Measurements from ENCODE around the gene OXNAD1.

Gene OXNAD1

DNA sequence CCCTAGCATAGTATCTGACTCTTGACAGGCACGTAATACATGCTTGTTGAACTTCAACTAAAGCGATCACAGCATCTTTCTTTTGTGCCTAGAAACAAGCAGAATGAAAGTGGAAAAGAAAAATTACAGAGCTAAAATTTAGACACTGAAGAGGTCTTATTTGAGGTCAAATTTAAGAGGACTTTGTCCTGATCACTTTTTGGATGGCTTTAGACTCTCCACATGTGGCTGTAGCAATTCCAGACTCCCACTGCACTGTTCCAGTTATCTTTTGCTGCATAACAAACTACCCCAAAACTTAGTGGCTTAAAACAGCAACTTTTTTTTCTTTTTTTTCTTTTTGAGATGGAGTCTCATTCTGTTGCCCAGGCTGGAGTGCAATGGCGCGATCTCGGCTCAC, 23.8 kb upstream of the OXNAD1 start:
- Histone ChIP-seq H3K36me3 (ENCODE audit: insufficient read depth, low read length) (no peaks in the 10 kb centered on the region), H3K9ac (ENCODE audit: insufficient read length) (no peak overlapping the region), H3K4me3 (no peak overlapping the region), H3K27ac (no peak overlapping the region), H3K9me3 (ENCODE audit: low read depth, low read length) (no peaks in the 10 kb centered on the region)
- TF ChIP-seq FOXP2 (optimal IDR thresholded peaks at IDR 0.05; ENCODE audit: control extremely low read depth, extremely low read length, insufficient read depth) (no peak), EZH2 (IDR thresholded peaks at IDR 0.05) (no peak), POLR2AphosphoS5 (IDR thresholded peaks at IDR 0.05; ENCODE audit: borderline replicate concordance, low read depth, low read length) (no peak)
- DNase-seq (ENCODE audit: low read depth, low spot score) = no peak

DNA sequence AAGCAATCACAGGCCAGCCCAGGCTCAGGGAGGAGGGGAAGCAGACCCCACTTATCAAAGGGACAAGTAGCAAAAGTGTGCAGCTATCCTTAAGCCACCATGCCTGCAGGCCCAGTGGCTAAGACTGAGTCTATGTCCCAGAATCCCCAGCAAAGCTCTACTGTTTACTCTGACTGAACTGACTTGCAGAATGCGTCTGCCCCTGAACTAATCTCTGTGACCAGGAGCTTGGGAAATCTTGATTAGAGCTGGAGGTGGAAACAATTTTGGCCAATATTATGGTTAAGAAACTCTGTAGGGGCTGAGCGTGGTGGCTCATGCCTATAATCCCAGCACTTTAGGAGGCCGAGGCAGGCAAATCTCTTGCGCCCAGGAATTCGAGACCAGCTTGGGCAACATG, 22.8 kb upstream of the OXNAD1 start:
- no peak overlapping the region for H3K27ac ChIP-seq

DNA sequence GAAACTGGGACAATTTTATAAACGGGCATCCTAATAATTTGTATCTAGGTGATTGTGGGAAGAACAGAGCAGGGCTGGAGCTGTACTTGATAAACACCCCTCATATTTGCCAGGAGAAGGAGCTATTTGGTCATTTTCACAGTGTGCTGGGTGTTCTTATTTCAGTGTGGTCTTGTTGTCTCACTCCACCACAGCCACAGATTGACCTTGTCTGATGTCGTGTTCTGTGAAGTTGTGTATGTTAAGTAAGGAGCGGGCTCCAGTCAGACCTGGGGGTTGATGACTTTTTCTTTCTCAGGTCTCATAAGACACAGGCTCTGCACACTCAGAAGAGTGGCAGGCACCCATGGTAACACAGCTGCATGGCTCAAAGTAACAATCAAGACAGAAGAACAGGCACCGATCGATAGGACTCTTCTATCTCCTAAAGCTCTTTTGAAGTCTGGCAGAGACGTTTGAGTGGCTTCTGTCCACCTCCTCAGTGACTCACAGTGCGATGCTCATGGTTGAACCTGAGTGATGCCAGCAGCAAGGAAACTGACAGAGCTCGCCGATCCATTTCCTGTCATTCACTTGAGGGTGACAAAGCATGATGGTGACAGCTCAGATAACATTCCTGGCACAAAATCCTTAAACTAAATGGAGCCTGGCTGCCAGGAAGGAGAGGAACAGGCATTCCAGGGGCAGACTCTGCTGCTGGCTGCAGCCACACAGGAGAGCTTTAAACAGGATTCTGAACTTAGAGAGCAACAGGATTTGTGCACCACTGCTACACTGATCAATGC, 21.1 kb upstream of the OXNAD1 start:
- TF ChIP-seq POLR2AphosphoS5 (IDR thresholded peaks at IDR 0.05; ENCODE audit: borderline replicate concordance, low read depth, low read length) (no peak), FOXP2 (optimal IDR thresholded peaks at IDR 0.05; ENCODE audit: control extremely low read depth, extremely low read length, insufficient read depth) (no peak), EZH2 (IDR thresholded peaks at IDR 0.05) (no peak)
- Histone ChIP-seq H3K36me3 (ENCODE audit: insufficient read depth, low read length) (no peaks in the 10 kb centered on the region), H3K9me3 (ENCODE audit: low read depth, low read length) (no peaks in the 10 kb centered on the region), H3K4me3 (no peak overlapping the region), H3K9ac (ENCODE audit: insufficient read length) (no peak overlapping the region), H3K27ac (no peak overlapping the region)
- no peak for DNase-seq (ENCODE audit: low read depth, low spot score)

More for the DNA sequence above, 22.8 kb upstream of the OXNAD1 start:
- H3K4me3 ChIP-seq = no peak overlapping the region
- H3K9me3 ChIP-seq (ENCODE audit: low read depth, low read length) = no peaks in the 10 kb centered on the region
- TF ChIP-seq FOXP2 (optimal IDR thresholded peaks at IDR 0.05; ENCODE audit: control extremely low read depth, extremely low read length, insufficient read depth) (no peak), POLR2AphosphoS5 (IDR thresholded peaks at IDR 0.05; ENCODE audit: borderline replicate concordance, low read depth, low read length) (no peak), EZH2 (IDR thresholded peaks at IDR 0.05) (no peak)
- no peak for DNase-seq (ENCODE audit: low read depth, low spot score)
- H3K9ac ChIP-seq (ENCODE audit: insufficient read length) = no peak overlapping the region
- H3K36me3 ChIP-seq (ENCODE audit: insufficient read depth, low read length) = no peaks in the 10 kb centered on the region

DNA sequence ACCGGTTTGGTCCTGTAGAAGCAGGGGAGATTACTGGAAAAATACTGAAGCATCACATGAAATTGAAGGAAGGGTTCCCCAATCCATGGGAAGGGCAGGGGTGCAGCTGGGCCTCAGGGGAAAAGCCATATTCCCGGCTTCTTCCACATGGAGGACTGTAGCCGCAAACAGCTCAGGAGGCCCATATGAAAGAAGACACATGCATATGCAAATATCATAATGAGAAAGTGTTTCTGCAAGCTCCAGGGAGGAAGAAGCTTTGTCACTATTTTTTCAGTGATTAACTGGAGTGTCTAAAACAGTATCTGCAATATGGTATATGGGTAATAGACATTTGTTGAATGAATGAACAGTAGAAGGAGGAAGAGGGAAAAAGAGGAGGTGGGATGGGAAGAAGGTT, 19.4 kb upstream of the OXNAD1 start:
- no peak for TF ChIP-seq POLR2AphosphoS5 (IDR thresholded peaks at IDR 0.05; ENCODE audit: borderline replicate concordance, low read depth, low read length)
- TF ChIP-seq FOXP2 (optimal IDR thresholded peaks at IDR 0.05; ENCODE audit: control extremely low read depth, extremely low read length, insufficient read depth) = no peak
- no peak for TF ChIP-seq EZH2 (IDR thresholded peaks at IDR 0.05)
- no peaks in the 10 kb centered on the region for H3K36me3 ChIP-seq (ENCODE audit: insufficient read depth, low read length)

DNA sequence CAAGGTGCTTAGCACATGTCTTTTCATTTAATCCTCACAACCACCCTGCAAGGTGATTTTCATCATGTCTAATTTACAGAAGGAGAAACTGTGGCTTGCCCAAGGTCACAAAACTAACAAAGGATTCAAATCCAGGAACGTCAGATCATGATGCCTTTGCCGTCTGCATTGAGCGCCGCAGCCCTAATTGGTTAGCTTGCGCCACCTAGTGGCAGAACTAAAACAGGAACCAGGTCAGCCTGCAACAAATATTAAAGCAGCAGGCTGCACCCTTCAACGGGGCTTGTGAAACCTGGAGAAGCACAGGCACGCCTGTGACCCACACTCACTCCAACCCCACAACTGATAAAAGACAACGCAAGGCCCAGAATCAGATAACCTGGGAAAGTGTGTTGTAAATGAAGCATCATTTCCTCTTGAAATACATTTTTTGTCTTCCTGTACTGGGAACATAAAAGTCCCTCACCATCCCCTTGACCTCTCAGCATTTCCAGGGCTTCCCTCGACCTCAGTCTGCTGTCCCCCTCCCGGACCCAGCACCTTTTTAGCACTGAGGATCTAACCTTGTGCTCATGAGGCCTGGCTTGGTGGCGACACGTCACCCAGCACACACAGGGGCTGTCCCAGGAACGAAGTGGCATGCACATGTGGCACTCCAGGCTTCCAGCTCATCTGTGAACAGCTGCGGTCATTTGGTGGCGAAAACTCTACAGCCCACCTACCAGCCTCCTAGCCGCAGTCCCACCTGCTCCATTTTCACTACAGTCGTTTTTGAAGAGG, 17.5 kb upstream of the OXNAD1 start:
- Histone ChIP-seq H3K36me3 (ENCODE audit: insufficient read depth, low read length) (no peaks in the 10 kb centered on the region), H3K4me3 (no peak overlapping the region)
- TF ChIP-seq POLR2AphosphoS5 (IDR thresholded peaks at IDR 0.05; ENCODE audit: borderline replicate concordance, low read depth, low read length) = no peak
- TF ChIP-seq FOXP2 (optimal IDR thresholded peaks at IDR 0.05; ENCODE audit: control extremely low read depth, extremely low read length, insufficient read depth) = no peak
- no peak for TF ChIP-seq EZH2 (IDR thresholded peaks at IDR 0.05)

More for the DNA sequence above, 19.4 kb upstream of the OXNAD1 start:
- DNase-seq (ENCODE audit: low read depth, low spot score) = no peak
- no peak overlapping the region for H3K9ac ChIP-seq (ENCODE audit: insufficient read length)
- no peak overlapping the region for H3K27ac ChIP-seq
- no peaks in the 10 kb centered on the region for H3K9me3 ChIP-seq (ENCODE audit: low read depth, low read length)
- H3K4me3 ChIP-seq = no peak overlapping the region

DNA sequence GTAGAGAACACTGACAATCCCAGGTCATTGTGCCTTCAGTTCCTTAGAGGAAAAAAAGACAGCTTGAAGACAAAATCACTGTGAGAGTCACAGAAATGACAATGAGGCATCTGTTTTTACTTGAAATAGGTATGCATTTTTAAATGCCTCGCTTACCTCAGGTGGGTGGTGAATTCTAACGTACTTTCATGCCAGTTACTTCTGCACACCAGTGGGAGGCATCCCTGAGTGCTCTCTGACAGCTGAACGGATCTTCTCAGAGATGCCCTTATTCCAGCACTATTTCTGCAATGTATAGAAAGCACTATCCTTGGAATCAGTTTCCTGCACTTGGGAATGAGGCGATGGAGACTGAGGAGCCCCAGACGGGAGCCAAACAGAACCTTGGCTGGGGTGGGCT, 16.5 kb upstream of the OXNAD1 start:
- no peak overlapping the region for H3K4me3 ChIP-seq
- no peaks in the 10 kb centered on the region for H3K9me3 ChIP-seq (ENCODE audit: low read depth, low read length)
- no peak overlapping the region for H3K9ac ChIP-seq (ENCODE audit: insufficient read length)
- no peak for DNase-seq (ENCODE audit: low read depth, low spot score)
- H3K27ac ChIP-seq = no peak overlapping the region
- TF ChIP-seq EZH2 (IDR thresholded peaks at IDR 0.05) (no peak), FOXP2 (optimal IDR thresholded peaks at IDR 0.05; ENCODE audit: control extremely low read depth, extremely low read length, insufficient read depth) (no peak), POLR2AphosphoS5 (IDR thresholded peaks at IDR 0.05; ENCODE audit: borderline replicate concordance, low read depth, low read length) (no peak)
- no peaks in the 10 kb centered on the region for H3K36me3 ChIP-seq (ENCODE audit: insufficient read depth, low read length)

More for the DNA sequence above, 17.5 kb upstream of the OXNAD1 start:
- Histone ChIP-seq H3K9me3 (ENCODE audit: low read depth, low read length) (no peaks in the 10 kb centered on the region), H3K27ac (no peak overlapping the region), H3K9ac (ENCODE audit: insufficient read length) (no peak overlapping the region)
- DNase-seq (ENCODE audit: low read depth, low spot score) = no peak

DNA sequence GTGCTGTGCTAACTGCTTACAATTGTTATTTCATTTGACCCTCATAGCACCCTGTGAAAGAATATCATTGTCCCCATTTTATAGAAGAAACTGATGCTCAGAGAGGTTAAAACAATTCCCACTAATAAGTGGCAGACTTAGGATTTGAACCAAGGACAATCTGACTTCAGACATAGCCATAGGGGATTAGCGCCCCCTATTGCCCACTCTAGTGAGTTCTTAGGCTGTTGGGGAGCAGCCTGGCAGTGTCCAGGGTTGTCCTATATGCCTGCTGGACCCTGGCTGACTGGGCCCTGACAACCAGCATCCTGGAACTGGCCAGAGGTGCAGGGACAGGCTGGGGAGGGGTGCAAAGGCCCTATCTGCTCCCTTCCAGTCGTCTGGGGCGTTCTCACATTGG, 15.7 kb upstream of the OXNAD1 start:
- DNase-seq (ENCODE audit: low read depth, low spot score) = no peak
- Histone ChIP-seq H3K9ac (ENCODE audit: insufficient read length) (no peak overlapping the region), H3K27ac (no peak overlapping the region), H3K9me3 (ENCODE audit: low read depth, low read length) (no peaks in the 10 kb centered on the region), H3K4me3 (no peak overlapping the region), H3K36me3 (ENCODE audit: insufficient read depth, low read length) (no peaks in the 10 kb centered on the region)
- no peak for TF ChIP-seq EZH2 (IDR thresholded peaks at IDR 0.05)
- TF ChIP-seq FOXP2 (optimal IDR thresholded peaks at IDR 0.05; ENCODE audit: control extremely low read depth, extremely low read length, insufficient read depth) = no peak
- no peak for TF ChIP-seq POLR2AphosphoS5 (IDR thresholded peaks at IDR 0.05; ENCODE audit: borderline replicate concordance, low read depth, low read length)

DNA sequence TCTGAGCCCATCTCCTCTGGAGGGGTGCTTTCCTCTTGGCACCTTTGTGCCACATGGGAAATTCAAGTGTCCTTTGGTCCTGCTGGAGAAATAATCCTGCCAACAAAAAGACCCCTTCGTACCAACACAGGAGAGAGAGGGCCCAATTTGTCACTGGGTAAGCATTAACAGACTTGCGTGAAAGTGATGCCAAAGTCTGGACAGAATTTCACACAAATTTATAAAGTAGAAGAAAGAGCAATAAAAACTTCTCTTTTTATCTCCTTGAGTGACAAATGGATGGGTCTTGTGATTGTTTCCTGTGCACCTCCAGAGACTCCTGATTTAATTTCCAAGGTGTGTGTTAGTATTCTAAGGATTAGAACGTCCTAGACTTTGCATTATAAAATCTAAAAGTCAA, 15.1 kb upstream of the OXNAD1 start:
- TF ChIP-seq POLR2AphosphoS5 (IDR thresholded peaks at IDR 0.05; ENCODE audit: borderline replicate concordance, low read depth, low read length) (no peak), EZH2 (IDR thresholded peaks at IDR 0.05) (no peak), FOXP2 (optimal IDR thresholded peaks at IDR 0.05; ENCODE audit: control extremely low read depth, extremely low read length, insufficient read depth) (no peak)

More for the DNA sequence above, 15.1 kb upstream of the OXNAD1 start:
- Histone ChIP-seq H3K9me3 (ENCODE audit: low read depth, low read length) (no peaks in the 10 kb centered on the region), H3K27ac (no peak overlapping the region), H3K36me3 (ENCODE audit: insufficient read depth, low read length) (no peaks in the 10 kb centered on the region), H3K9ac (ENCODE audit: insufficient read length) (no peak overlapping the region), H3K4me3 (no peak overlapping the region)
- DNase-seq (ENCODE audit: low read depth, low spot score) = no peak

Data from SK-N-MC (cell line).